Measurements from ENCODE around the gene TMEM214.
A peak's percentile ranks its signal among the peaks of the same experiment; 100 is the strongest.

GRCh38 chr2:27032495-27033252 is at the start of gene TMEM214:
- peak; percentile 56; the same call in 1 of the 2 replicates for TF ChIP-seq POLR2AphosphoS5 (IDR thresholded peaks at IDR 0.05; ENCODE audit: low read depth)
- no peak for TF ChIP-seq CTCF (IDR thresholded peaks at IDR 0.05; ENCODE audit: insufficient read depth, low read length)
- TF ChIP-seq REST (IDR thresholded peaks at IDR 0.05; ENCODE audit: insufficient replicate concordance, low read depth), result no peak
- no peak for TF ChIP-seq SPI1 (IDR thresholded peaks at IDR 0.05; ENCODE audit: borderline replicate concordance, low read depth)

All from HL-60 (cell line).